Endodermal cell (in vitro differentiated cells): ENCODE measurements around the gene FNDC7. TPM values are rescaled to one million over a fixed set of nuclear protein-coding genes. Genes with fewer than 3 reads are reported as not detected.

ENCODE experiments used
- DNase-seq: peaks from one replicate; pipeline ENCODE4 v3.0.0-alpha.2; 2017
- H3K27ac ChIP-seq: 2 replicates; pipeline ENCODE4 v1.5.1; 2013; ENCODE audit warnings: mild to moderate bottlenecking, low read depth, low read length, moderate library complexity
- H3K27me3 ChIP-seq: 2 replicates; pipeline ENCODE4 v1.6.1; 2013; ENCODE audit warnings: mild to moderate bottlenecking, low read length, moderate library complexity; ENCODE audit not compliant: insufficient read depth, control insufficient read depth, poor library complexity, severe bottlenecking
- H3K36me3 ChIP-seq: 2 replicates; pipeline ENCODE4 v1.7.0; 2013; ENCODE audit warnings: mild to moderate bottlenecking, low read length, moderate library complexity; ENCODE audit not compliant: control insufficient read depth, insufficient read depth
- H3K4me1 ChIP-seq: one replicate; pipeline ENCODE4 v1.7.0; 2013; ENCODE audit warnings: low read length; ENCODE audit not compliant: control insufficient read depth, insufficient read depth
- H3K4me3 ChIP-seq: 2 replicates; pipeline ENCODE4 v1.5.1; 2013; ENCODE audit warnings: mild to moderate bottlenecking, low read length, moderate library complexity
- H3K9ac ChIP-seq: 2 replicates; pipeline ENCODE4 v1.6.1; 2013; ENCODE audit warnings: mild to moderate bottlenecking, low read length, moderate library complexity; ENCODE audit not compliant: poor library complexity, severe bottlenecking; ENCODE audit errors: extremely low read depth
- H3K9me3 ChIP-seq: 2 replicates; pipeline ENCODE4 v1.6.1; 2013; ENCODE audit warnings: mild to moderate bottlenecking, low read length, moderate library complexity; ENCODE audit not compliant: control insufficient read depth
- H3K27ac Mint-ChIP-seq: 2 replicates; pipeline ENCODE4 v1.8.0; 2020; ENCODE audit warnings: mixed read lengths
- H3K27me3 Mint-ChIP-seq: 2 replicates; pipeline ENCODE4 v1.8.0; 2021; ENCODE audit warnings: mild to moderate bottlenecking, mixed read lengths; ENCODE audit not compliant: insufficient read depth
- H3K36me3 Mint-ChIP-seq: 2 replicates; pipeline ENCODE4 v1.8.0; 2020; ENCODE audit warnings: low read depth, mixed read lengths
- H3K4me1 Mint-ChIP-seq: 2 replicates; pipeline ENCODE4 v1.8.0; 2020; ENCODE audit warnings: mixed read lengths
- H3K4me3 Mint-ChIP-seq: 2 replicates; pipeline ENCODE4 v1.8.0; 2020; ENCODE audit warnings: mild to moderate bottlenecking, moderate library complexity, mixed read lengths
- H3K9me3 Mint-ChIP-seq: 2 replicates; pipeline ENCODE4 v1.8.0; 2020; ENCODE audit warnings: mild to moderate bottlenecking, mixed read lengths
- CTCF ChIP-seq: fragments of 200-600 bp; sonication (generic); conservative IDR thresholded peaks from 2 replicates; pipeline ENCODE4 v1.5.0; 2021; ENCODE audit warnings: antibody characterized with exemption, mild to moderate bottlenecking
- WGBS, 2 experiments: methylation state at CpG; one replicate each; pipeline versions ENCODE4 v1.1.5 to v1.1.7; 2013; ENCODE audit warnings: missing lambda C conversion rate in 2 of 2, mixed read lengths in 1 of 2; ENCODE audit not compliant: insufficient coverage in 1 of 2, insufficient read length in 1 of 2; 5-methylcytosine and 5-hydroxymethylcytosine counted together
- total RNA-seq, 2 donors: library from RNA; stranded (reverse); fragmentation: NEBNext Ultra II Directional in 1 of 2; extraction: Animal tissue kit (Norgen Biotek cat#: 25700) in 1 of 2; gene quantifications; 2 replicates in 1 of 2; 3 replicates in 1 of 2; pipeline ENCODE4 v1.2.1, GENCODE V29; 2021

FNDC7 gene
- total RNA-seq, 2 donors from 2014 or later = not detected

- no peaks in the 10 kb centered on the region for H3K4me1 Mint-ChIP-seq
- no peaks in the 10 kb centered on the region for H3K4me1 ChIP-seq
- H3K9me3 ChIP-seq = no peaks in the 10 kb centered on the region
- no peaks in the 10 kb centered on the region for H3K36me3 Mint-ChIP-seq
- H3K27me3 Mint-ChIP-seq = no peaks in the 10 kb centered on the region
- no peak for TF ChIP-seq CTCF
- no peak overlapping the region for H3K9ac ChIP-seq
- peak overlapping the region; percentile 82 for H3K27ac ChIP-seq
- DNase-seq = no peak
- H3K4me3 Mint-ChIP-seq = no peak overlapping the region
- H3K36me3 ChIP-seq = no peaks in the 10 kb centered on the region
- WGBS, 2 experiments = 92 to 100% methylated on average over 1 to 2 of the region's 2 CpGs
- H3K27ac Mint-ChIP-seq = no peak overlapping the region
- H3K4me3 ChIP-seq = no peak overlapping the region
- no peaks in the 10 kb centered on the region for H3K9me3 Mint-ChIP-seq
- H3K27me3 ChIP-seq = no peaks in the 10 kb centered on the region
These were observed 3.9 kb downstream of the FNDC7 start for GRCh38 chr1:108716437-108717230.

GRCh38 chr1:108717774-108718316, 5.1 kb downstream of the FNDC7 start:
- Histone ChIP-seq H3K36me3 (no peaks in the 10 kb centered on the region), H3K9me3 (no peaks in the 10 kb centered on the region), H3K9ac (no peak overlapping the region), H3K4me1 (no peaks in the 10 kb centered on the region), H3K4me3 (no peak overlapping the region), H3K27me3 (no peaks in the 10 kb centered on the region), H3K27ac (no peak overlapping the region)
- no peak overlapping the region for H3K27ac Mint-ChIP-seq
- no peaks in the 10 kb centered on the region for H3K4me1 Mint-ChIP-seq
- H3K9me3 Mint-ChIP-seq = no peaks in the 10 kb centered on the region
- H3K4me3 Mint-ChIP-seq = no peak overlapping the region
- TF ChIP-seq CTCF = no peak
- no peaks in the 10 kb centered on the region for H3K36me3 Mint-ChIP-seq
- WGBS, 2 experiments = 93 to 95% methylated on average over 9 of the region's 9 CpGs
- no peaks in the 10 kb centered on the region for H3K27me3 Mint-ChIP-seq
- no peak for DNase-seq

- no peaks in the 10 kb centered on the region for H3K4me1 ChIP-seq
- H3K9ac ChIP-seq = no peak overlapping the region
- Mint-ChIP-seq H3K27ac (no peak overlapping the region), H3K4me3 (no peak overlapping the region), H3K36me3 (no peaks in the 10 kb centered on the region), H3K9me3 (no peaks in the 10 kb centered on the region), H3K4me1 (no peaks in the 10 kb centered on the region), H3K27me3 (no peaks in the 10 kb centered on the region)
- H3K36me3 ChIP-seq = no peaks in the 10 kb centered on the region
- no peaks in the 10 kb centered on the region for H3K27me3 ChIP-seq
- WGBS, 2 experiments = 78% methylated on average over 6 of the region's 6 CpGs; no CpG with 5 or more reads in 1 of the 2 experiments
- peak overlapping the region; percentile 16 for H3K27ac ChIP-seq
- DNase-seq = no peak
- no peak for TF ChIP-seq CTCF
- H3K4me3 ChIP-seq = no peak overlapping the region
- H3K9me3 ChIP-seq = no peaks in the 10 kb centered on the region
These were observed 6.4 kb downstream of the FNDC7 start for GRCh38 chr1:108718927-108719655.
